ENCODE results near the gene MTHFSD.
A peak's percentile ranks its signal among the peaks of the same experiment; 100 is the strongest.

MTHFSD gene

DNA sequence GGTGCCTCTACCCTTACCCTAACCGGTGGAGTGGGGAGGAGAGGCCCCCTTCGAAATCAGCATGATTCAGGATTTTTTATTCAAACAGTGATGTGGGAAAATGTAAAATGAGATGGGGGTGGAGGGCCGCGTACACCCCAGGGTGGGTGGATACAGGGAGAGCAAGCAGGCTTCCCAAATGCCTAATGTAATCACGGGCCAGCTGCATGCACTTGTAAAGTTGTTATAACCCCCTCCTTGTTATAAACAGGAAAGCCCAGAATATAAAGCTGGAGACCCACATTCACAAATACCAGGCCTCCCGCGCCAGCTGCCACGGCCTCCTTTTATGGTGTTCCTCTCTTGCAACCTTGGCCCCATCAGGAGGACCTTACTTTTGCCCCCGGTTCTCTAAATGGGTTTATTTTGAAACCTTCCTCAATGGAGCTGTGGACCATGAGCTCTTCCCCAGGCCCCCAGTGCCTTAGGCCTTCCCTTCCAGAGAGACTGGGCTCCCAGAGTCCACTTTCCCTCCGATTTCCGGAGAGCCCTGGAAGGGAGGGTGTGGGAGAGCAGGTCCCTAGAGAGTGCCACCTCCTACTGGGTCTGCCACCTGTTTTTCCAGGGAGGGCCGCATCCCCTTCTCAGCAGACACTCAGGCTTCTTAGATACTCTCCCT, 22.4 kb upstream of the MTHFSD start:
- H3K27ac Mint-ChIP-seq: no peak overlapping the region
- H3K27me3 Mint-ChIP-seq: peaks cover 91% of the 10 kb centered on the region
- H3K36me3 Mint-ChIP-seq (ENCODE audit: low read depth): no peaks in the 10 kb centered on the region
- H3K4me3 Mint-ChIP-seq: no peak overlapping the region
- no peaks in the 10 kb centered on the region for H3K9me3 Mint-ChIP-seq
- peaks cover 13% of the 10 kb centered on the region for H3K4me1 Mint-ChIP-seq (ENCODE audit: low read depth)
- intact Hi-C loops (cut with micrococcal nuclease): no loop called here

DNA sequence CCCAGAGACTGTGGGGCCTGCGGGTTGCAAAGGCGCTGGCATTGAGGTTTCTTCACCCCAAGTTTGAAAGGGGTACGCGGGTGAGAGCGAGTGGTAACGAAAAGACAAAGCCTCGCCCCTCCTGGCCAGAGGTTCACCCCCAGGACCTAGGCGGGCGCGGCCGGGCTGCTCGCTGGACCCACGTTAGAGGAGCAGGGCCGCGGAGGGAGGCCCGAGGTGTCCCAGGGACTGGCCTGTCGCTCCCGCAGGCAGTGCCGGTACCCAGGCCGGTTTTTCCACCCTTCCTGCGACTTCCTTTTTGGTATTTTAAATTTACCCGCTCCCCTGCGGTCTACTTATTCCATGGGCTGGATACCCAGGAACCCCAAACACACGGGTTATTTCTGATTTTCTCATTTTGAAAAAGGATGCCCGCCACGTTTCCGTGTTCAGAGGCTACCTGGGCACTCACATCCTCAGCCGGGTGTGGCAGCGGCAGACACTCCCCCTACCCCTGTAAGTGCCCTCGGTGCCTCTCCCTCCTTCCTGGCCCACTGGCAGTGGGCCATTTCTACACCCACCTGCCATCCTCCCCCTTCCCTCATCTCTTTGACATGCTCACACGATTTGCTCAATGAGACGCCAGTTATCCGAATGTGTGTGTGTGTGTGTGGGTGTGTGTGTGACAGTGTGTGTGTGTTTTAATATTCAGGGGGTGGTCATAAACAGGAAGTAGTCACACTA, 21.7 kb upstream of the MTHFSD start:
- H3K27ac Mint-ChIP-seq: no peak overlapping the region
- intact Hi-C loops (cut with micrococcal nuclease): no loop called here

DNA sequence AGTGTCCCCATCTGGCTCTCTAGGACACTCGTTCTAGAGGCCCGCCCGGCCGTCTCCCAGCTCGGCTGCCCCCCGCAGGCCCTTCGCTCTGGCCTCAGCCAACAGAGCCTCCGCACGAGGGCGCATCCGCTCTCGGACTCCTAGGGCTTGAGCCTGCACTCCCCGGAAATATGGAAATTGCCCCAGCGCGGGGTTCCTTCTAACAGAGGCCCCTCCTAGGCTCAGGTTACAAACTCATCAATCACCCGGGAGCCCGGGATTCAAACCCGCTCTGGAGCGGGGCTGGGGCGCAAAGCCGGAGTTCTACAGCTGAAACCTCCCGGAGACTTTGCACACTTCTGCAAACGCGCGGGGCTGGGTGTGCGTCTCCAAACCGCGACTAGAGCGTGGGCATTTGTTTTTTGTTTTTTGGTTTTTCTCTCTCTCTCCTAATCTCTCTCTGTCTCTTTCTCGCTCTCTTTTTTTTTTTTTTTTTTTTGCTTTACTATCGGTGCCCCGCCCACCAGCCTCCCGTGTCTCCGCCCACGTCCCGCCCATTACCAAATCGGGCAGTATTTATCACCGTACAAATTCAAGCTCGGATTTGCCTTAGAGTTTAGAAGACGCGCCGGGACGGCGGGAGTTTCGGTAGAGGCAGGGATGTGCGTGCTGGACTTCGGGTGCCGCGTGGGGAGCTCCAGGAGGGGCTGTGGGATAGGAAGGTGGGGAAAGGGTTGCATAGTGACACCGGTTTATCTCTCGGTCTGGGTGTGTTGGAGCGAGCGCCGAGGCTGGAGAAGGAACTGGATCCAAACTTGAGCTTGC, 20.9 kb upstream of the MTHFSD start:
- no peaks in the 10 kb centered on the region for H3K36me3 Mint-ChIP-seq (ENCODE audit: low read depth)
- intact Hi-C loops (cut with micrococcal nuclease): no loop called here
- H3K27me3 Mint-ChIP-seq: peaks cover 96% of the 10 kb centered on the region
- peaks cover 13% of the 10 kb centered on the region for H3K4me1 Mint-ChIP-seq (ENCODE audit: low read depth)
- peak overlapping the region; percentile 51 for H3K4me3 Mint-ChIP-seq
- no peak overlapping the region for H3K27ac Mint-ChIP-seq
- no peaks in the 10 kb centered on the region for H3K9me3 Mint-ChIP-seq

More for the DNA sequence above, 21.7 kb upstream of the MTHFSD start:
- H3K27me3 Mint-ChIP-seq: peaks cover 96% of the 10 kb centered on the region
- no peaks in the 10 kb centered on the region for H3K36me3 Mint-ChIP-seq (ENCODE audit: low read depth)
- H3K4me3 Mint-ChIP-seq: peak overlapping the region; percentile 51
- no peaks in the 10 kb centered on the region for H3K9me3 Mint-ChIP-seq
- peaks cover 13% of the 10 kb centered on the region for H3K4me1 Mint-ChIP-seq (ENCODE audit: low read depth)

DNA sequence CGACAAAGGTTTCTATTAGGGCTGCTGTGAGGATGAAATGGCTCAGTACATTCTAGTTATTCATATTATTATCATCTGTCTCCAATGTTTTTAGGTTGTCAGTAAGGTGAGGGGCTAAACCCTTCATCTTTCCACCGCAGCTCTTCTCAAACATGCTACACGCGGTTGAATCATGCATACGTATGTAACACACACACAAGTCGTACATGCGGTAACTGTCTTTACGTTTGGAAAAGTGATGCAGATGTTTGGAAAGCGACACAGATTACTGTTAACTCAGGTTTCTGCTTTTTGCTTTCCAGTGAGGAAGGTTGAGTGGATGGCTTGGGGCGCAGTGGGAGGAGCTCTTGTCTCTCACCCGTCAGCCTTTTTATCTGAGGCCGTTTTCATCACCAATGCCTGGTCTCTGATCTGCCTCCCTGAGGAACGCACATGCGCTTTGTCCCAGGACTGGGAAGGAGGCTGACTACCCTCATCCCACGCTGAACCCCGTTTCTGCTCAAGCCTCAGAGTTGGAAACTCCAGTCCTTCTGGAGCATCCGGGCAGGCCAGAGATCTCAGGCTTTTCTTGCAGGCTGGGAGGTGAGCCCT, 20.2 kb upstream of the MTHFSD start:
- Mint-ChIP-seq H3K9me3 (no peaks in the 10 kb centered on the region), H3K36me3 (ENCODE audit: low read depth) (no peaks in the 10 kb centered on the region), H3K4me1 (ENCODE audit: low read depth) (peaks cover 13% of the 10 kb centered on the region), H3K27ac (no peak overlapping the region), H3K27me3 (peaks cover 94% of the 10 kb centered on the region), H3K4me3 (no peak overlapping the region)
- intact Hi-C loops (cut with micrococcal nuclease): no loop called here

DNA sequence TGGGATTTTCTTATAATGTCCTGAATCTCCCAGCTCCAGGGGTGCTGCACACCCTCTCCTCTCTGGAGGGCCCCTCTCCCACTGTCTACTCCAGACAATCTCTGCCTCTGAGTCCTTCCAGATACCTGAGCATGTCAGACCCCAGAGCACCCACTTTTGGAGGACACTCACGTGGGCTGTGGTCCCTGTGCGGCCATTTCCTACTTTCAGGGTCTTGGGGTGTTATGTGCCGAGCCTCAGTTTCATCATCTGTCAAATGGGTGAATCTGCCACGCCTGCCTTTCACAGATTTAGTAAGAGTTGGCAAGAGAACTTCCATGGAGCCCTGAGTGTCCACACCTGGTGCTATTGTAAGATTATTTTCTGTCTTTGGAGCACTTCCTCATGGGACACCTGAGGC, 19.6 kb upstream of the MTHFSD start:
- Mint-ChIP-seq H3K36me3 (ENCODE audit: low read depth) (no peaks in the 10 kb centered on the region), H3K27ac (no peak overlapping the region), H3K27me3 (peaks cover 94% of the 10 kb centered on the region), H3K4me1 (ENCODE audit: low read depth) (peaks cover 13% of the 10 kb centered on the region), H3K9me3 (no peaks in the 10 kb centered on the region), H3K4me3 (no peak overlapping the region)
- intact Hi-C loops (cut with micrococcal nuclease): no loop called here

GRCh38 chr16:86573646-86574508, 18.8 kb upstream of the MTHFSD start:
- Mint-ChIP-seq H3K27ac (no peak overlapping the region), H3K4me3 (no peak overlapping the region), H3K27me3 (peaks cover 95% of the 10 kb centered on the region), H3K36me3 (ENCODE audit: low read depth) (no peaks in the 10 kb centered on the region), H3K9me3 (no peaks in the 10 kb centered on the region), H3K4me1 (ENCODE audit: low read depth) (peaks cover 13% of the 10 kb centered on the region)
- intact Hi-C loops (cut with micrococcal nuclease): no loop called here

DNA sequence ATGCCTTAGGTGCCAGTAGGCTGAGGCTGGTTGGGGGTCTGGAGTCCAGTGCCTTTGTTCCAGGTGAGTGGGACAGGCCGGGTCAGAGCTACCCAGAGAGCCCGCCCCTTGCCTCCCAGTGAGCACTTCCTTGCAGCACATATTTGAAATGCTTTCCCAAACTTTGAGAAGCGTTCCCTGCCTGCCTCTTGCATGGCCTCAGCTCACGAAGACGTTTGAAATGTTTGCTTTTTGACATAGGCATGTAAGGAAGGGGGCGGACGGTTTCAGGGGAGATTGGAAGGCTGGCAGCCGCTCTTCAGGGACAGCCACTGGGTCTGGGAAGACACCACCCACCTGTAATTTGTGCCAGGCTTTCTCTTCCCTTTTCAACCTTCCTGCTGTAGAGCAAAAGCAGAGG, 18.2 kb upstream of the MTHFSD start:
- H3K4me3 Mint-ChIP-seq: no peak overlapping the region
- peaks cover 9% of the 10 kb centered on the region for H3K4me1 Mint-ChIP-seq (ENCODE audit: low read depth)
- intact Hi-C loops (cut with micrococcal nuclease): no loop called here
- peaks cover 94% of the 10 kb centered on the region for H3K27me3 Mint-ChIP-seq
- H3K27ac Mint-ChIP-seq: no peak overlapping the region
- H3K9me3 Mint-ChIP-seq: no peaks in the 10 kb centered on the region
- no peaks in the 10 kb centered on the region for H3K36me3 Mint-ChIP-seq (ENCODE audit: low read depth)

- Mint-ChIP-seq H3K4me1 (ENCODE audit: low read depth) (peaks cover 9% of the 10 kb centered on the region), H3K27me3 (peaks cover 91% of the 10 kb centered on the region), H3K36me3 (ENCODE audit: low read depth) (no peaks in the 10 kb centered on the region), H3K27ac (no peak overlapping the region), H3K9me3 (no peaks in the 10 kb centered on the region), H3K4me3 (no peak overlapping the region)
- intact Hi-C loops (cut with micrococcal nuclease): no loop called here
Observed at GRCh38 chr16:86572606-86573005, 17.6 kb upstream of the MTHFSD start.

DNA sequence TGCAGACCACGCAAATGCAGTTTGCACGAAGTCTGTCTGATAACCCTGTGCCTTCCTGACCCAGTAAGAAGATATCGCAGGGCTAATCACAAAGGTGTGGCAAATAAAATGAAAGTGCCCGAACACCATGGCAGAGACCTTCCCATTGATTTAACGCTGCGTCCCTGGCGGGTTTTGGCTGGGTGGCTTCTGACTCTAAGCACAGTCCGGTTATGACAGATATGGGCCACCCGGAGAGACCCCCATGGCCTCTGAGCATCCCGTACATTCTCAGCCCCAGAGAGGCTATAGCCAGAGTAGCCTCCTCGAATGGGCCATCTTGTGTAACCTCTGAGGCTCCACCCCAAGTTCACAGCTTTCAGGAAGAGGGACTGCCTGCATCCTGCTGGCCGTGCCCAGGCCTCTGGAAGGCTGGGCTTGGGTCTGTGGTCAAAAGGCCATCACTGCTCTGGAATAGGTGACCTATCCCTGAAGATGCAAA, 17.0 kb upstream of the MTHFSD start:
- H3K4me1 Mint-ChIP-seq (ENCODE audit: low read depth): peaks cover 9% of the 10 kb centered on the region
- no peak overlapping the region for H3K4me3 Mint-ChIP-seq
- no peaks in the 10 kb centered on the region for H3K9me3 Mint-ChIP-seq
- no peak overlapping the region for H3K27ac Mint-ChIP-seq
- H3K27me3 Mint-ChIP-seq: peaks cover 91% of the 10 kb centered on the region
- intact Hi-C loops (cut with micrococcal nuclease): no loop called here
- H3K36me3 Mint-ChIP-seq (ENCODE audit: low read depth): no peaks in the 10 kb centered on the region

GRCh38 chr16:86571530-86571915, 16.5 kb upstream of the MTHFSD start:
- intact Hi-C loops (cut with micrococcal nuclease): no loop called here
- Mint-ChIP-seq H3K36me3 (ENCODE audit: low read depth) (no peaks in the 10 kb centered on the region), H3K27me3 (peaks cover 88% of the 10 kb centered on the region), H3K27ac (no peak overlapping the region), H3K4me1 (ENCODE audit: low read depth) (peaks cover 8% of the 10 kb centered on the region), H3K4me3 (no peak overlapping the region), H3K9me3 (no peaks in the 10 kb centered on the region)

DNA sequence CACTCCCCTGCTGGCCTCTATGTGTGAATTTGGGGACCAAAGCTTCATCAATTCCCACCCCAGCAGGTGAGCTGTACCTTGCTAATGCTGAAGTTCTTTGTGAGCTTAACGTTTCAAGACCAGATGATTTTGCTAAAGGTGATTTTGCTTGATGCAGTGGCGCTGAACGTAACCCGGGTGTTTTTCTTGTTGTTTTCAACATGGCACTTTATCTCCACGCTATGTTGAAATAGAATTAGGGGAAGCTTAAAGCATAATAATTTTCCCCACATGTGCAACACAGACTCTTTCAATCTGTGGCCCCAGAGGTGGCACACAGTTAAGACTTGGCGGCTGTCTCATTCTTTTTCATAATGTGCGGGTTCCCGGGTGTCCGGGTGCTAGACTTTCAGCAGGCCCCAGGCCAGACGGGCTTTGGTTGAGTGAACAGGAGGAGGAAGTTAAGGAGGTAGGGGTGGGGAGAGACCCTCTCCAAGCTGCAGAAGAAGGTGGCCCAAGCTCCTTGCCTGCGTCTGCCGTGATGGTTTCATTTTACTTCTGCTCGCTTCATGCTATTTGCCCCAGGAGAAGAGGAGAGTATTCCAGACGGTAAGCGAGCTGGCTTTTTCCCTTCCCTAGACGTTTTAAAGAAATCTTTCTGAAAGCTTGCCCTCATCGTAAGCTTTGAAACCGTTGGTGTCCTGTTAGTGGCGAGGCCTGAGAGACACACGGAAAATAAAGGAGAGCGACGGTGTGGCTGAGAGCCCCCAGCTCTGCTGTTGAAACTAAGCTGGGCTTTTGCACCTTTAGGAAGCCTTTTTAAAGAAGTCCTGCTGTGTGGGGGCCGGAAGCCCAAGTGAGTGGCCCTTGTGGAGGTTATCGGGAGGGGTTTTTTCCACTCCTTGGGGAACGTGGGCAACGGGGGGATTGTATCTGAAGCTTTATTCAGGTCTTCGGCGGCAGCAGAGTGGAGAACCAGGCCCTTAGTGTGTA, 15.8 kb upstream of the MTHFSD start:
- peaks cover 1% of the 10 kb centered on the region for H3K4me1 Mint-ChIP-seq (ENCODE audit: low read depth)
- H3K27ac Mint-ChIP-seq: no peak overlapping the region
- H3K36me3 Mint-ChIP-seq (ENCODE audit: low read depth): no peaks in the 10 kb centered on the region
- H3K27me3 Mint-ChIP-seq: peaks cover 86% of the 10 kb centered on the region
- intact Hi-C loops (cut with micrococcal nuclease): no loop called here
- H3K9me3 Mint-ChIP-seq: no peaks in the 10 kb centered on the region
- H3K4me3 Mint-ChIP-seq: no peak overlapping the region

DNA sequence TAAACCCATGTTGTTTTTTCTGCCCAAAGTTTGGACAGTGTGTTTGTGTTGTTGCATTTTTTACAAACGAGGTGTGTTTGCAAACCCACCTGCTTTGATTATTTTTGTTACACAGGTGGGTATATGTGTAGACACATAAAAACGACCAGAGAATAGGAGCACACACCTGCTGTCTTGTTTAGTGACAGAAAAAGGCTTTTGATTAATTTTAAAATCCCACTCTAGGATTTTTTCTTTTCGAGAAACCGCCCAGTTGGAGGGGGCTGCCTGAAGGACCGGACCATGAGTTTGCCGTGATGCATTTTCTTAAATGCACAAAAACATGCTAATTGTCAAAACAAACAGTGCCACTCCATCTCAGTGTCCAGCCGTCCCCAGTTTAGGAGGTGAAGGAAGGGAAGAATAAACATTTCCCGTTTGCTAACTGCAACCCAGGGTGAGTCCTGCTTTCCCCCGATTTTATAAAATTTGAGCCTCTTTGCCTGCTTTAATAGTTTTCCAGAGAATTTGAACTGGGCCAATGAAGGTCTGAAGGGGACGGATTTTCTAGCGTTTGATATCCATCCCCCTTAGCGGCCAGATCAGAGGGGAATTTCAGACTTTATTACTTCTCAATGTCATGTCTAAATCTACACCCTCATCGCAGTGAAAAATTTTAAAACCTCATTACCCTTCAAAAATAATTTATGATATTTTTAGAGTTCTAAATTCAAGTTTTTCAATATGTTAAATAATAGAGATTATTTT, 14.8 kb upstream of the MTHFSD start:
- no peaks in the 10 kb centered on the region for H3K4me1 Mint-ChIP-seq (ENCODE audit: low read depth)
- no peaks in the 10 kb centered on the region for H3K9me3 Mint-ChIP-seq
- peaks cover 86% of the 10 kb centered on the region for H3K27me3 Mint-ChIP-seq
- intact Hi-C loops (cut with micrococcal nuclease): no loop called here
- H3K4me3 Mint-ChIP-seq: no peak overlapping the region
- no peak overlapping the region for H3K27ac Mint-ChIP-seq
- no peaks in the 10 kb centered on the region for H3K36me3 Mint-ChIP-seq (ENCODE audit: low read depth)
